Measurements from ENCODE around the gene SLC5A5.
A peak's percentile ranks its signal among the peaks of the same experiment; 100 is the strongest.

SLC5A5 gene

DNA sequence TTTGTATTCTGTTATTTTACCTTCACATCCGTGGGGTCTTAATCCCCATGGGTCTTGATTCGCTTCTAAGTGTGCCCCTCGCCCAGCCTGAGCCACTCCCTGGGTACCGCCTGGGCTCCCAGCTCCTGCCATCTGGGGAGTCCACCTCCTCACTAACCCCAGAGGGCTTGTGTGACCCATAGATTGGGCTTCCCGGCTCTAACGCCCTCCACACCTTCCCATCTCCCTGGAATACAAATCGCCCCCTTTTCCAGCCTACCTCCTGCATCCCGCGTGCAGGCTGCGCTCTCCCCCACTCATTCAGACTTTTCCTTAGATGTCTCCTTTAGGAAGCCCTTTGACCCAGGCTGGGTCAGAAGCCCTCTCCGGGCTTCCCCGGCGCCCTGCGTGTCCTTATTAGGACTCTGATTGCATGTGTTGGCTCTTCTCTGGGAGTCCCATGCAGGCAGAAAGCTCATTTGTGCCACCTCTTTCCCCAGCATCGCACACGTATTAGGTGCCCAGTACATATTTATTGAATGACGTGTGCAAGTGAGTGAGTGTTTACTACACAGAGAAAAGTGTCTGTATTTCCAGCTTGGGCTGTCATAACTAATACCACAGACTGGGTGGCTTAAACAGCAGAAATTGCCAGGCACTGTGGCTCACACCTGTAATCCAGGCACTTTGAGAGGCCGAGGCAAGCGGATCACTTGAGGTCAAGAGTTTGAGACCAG, 61.8 kb downstream of the SLC5A5 start:
- TF ChIP-seq FEZF1 (tag by site-specific recombination; IDR thresholded peaks at IDR 0.05) (no peak), ZNF335 (tag by site-specific recombination; conservative IDR thresholded peaks at IDR 0.05) (peak; percentile 40), ZBTB8A (tag by site-specific recombination; IDR thresholded peaks at IDR 0.05) (0 out of 2 replicates have a peak, but pooled peaks have one; percentile 16), ZNF302 (tag by site-specific recombination; IDR thresholded peaks at IDR 0.05; ENCODE audit: low read depth) (no peak)
- peak overlapping the region; percentile 92 for H3K4me3 ChIP-seq (ENCODE audit: low read depth, low read length)
- no peak overlapping the region; the same call in 1 of the 2 replicates for H3K27ac ChIP-seq (ENCODE audit: extremely low read depth, low read depth, low read length)
- ChIA-PET POLR2A (interaction anchor here (0.5 to 4.8 kb wide), 12 partner anchors 14 to 129 kb away, joined by 3 to 86 read pairs (median 5); partner anchors contain the start of genes RPL18A and SLC5A5), CTCF (interaction anchor here (0.8 to 9.0 kb wide), 11 partner anchors 18 to 243 kb away, joined by 3 to 233 read pairs (median 4); partner anchors contain the start of gene RPL18A)
- no peaks in the 10 kb centered on the region for H3K9me3 ChIP-seq (ENCODE audit: control insufficient read depth, insufficient read depth, low read depth, low read length)
- H3K4me1 ChIP-seq (ENCODE audit: control insufficient read depth, insufficient read depth, low read length) = no peaks in the 10 kb centered on the region
- H3K36me3 ChIP-seq (ENCODE audit: control insufficient read depth in 2 of 2, insufficient read depth in 1 of 2, low read length in 2 of 2) = peaks cover 0 to 13% of the 10 kb centered on the region in 2 experiments; a peak in 2 of 3 replicates

- CTCF ChIA-PET = interaction anchor here (0.6 to 9.0 kb wide), 7 partner anchors 10 to 573 kb away, joined by 3 to 233 read pairs (median 7); no protein-coding TSS in a partner anchor
- POLR2A ChIA-PET = no interaction called here
- Histone ChIP-seq H3K4me1 (ENCODE audit: control insufficient read depth, insufficient read depth, low read length) (no peaks in the 10 kb centered on the region), H3K27ac (ENCODE audit: extremely low read depth, low read depth, low read length) (no peak overlapping the region), H3K36me3 (ENCODE audit: control insufficient read depth in 2 of 2, insufficient read depth in 1 of 2, low read length in 2 of 2) (peaks cover 3 to 20% of the 10 kb centered on the region in 2 experiments; a peak in 2 of 3 replicates), H3K4me3 (ENCODE audit: low read depth, low read length) (no peak overlapping the region), H3K9me3 (ENCODE audit: control insufficient read depth, insufficient read depth, low read depth, low read length) (no peaks in the 10 kb centered on the region)
- TF ChIP-seq ZNF248 (tag by site-specific recombination; IDR thresholded peaks at IDR 0.05) (no peak), ZBTB10 (tag by site-specific recombination; IDR thresholded peaks at IDR 0.05) (no peak), ZNF610 (tag by site-specific recombination; IDR thresholded peaks at IDR 0.05; ENCODE audit: borderline replicate concordance) (no peak), ZNF664 (tag by site-specific recombination; IDR thresholded peaks at IDR 0.05) (no peak), AEBP2 (tag by site-specific recombination; IDR thresholded peaks at IDR 0.05; ENCODE audit: borderline replicate concordance) (no peak), BCL11A (tag by site-specific recombination; IDR thresholded peaks at IDR 0.05; ENCODE audit: low read depth) (no peak), ZNF626 (tag by site-specific recombination; IDR thresholded peaks at IDR 0.05) (no peak), ZNF560 (tag by site-specific recombination; IDR thresholded peaks at IDR 0.05; ENCODE audit: borderline replicate concordance) (no peak), YY2 (tag by site-specific recombination; IDR thresholded peaks at IDR 0.05) (no peak), ZSCAN18 (tag by site-specific recombination; IDR thresholded peaks at IDR 0.05) (no peak), ZIC2 (tag by site-specific recombination; IDR thresholded peaks at IDR 0.05) (no peak), ZNF423 (tag by site-specific recombination; IDR thresholded peaks at IDR 0.05) (no peak)
Observed at GRCh38 chr19:17936379-17936778, 64.6 kb downstream of the SLC5A5 start.
